ENCODE data around the gene OSER1.

DNA sequence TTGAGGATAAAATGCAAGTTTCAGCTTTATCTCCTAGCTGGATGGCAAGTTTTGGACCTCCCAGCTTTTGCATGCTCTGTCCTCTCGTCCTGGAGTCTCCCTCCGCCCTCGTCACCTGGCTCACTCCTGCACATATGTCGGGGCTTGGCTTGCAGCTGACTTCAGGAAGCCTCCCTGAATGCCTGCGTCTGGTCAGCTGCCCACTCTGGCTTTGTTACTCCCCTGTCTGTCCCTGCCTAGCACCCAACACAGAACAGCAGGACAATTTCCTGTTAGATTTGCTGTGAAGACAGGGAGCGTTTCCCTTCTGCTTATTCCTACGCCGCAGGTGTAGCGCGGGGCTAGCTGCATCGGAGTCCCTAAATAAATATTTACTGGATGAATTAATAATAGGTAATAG is 29.0 kb downstream of the OSER1 start:
- TF ChIP-seq CTCF (conservative IDR thresholded peaks at IDR 0.05; ENCODE audit: low read depth, low read length) (no peak), EZH2 (IDR thresholded peaks at IDR 0.05; ENCODE audit: borderline replicate concordance, low read depth, low read length, poor library complexity, severe bottlenecking) (no peak)

Data from A673 (cell line).